VCaP (cell line): ENCODE data around the gene PHF24.

Source experiments
- H3K27ac ChIP-seq: fragments of 450-650 bp; 2 replicates; pipeline ENCODE4 v1.5.1; 2017
- CTCF ChIP-seq: fragments of 450-650 bp; conservative IDR thresholded peaks from 2 replicates; pipeline ENCODE4 v1.5.1; 2017; ENCODE audit warnings: mild to moderate bottlenecking, moderate library complexity

Gene PHF24

GRCh38 chr9:34956648-34957047, 1.4 kb upstream of the PHF24 start:
- H3K27ac ChIP-seq, result no peak overlapping the region
- TF ChIP-seq CTCF, result no peak

GRCh38 chr9:34958411-34958982, 412 bp downstream of the PHF24 start:
- 0 out of 2 replicates have a peak, but pooled peaks have one; percentile 18 for TF ChIP-seq CTCF
- H3K27ac ChIP-seq, result no peak overlapping the region; the same call in 1 of the 2 replicates

DNA sequence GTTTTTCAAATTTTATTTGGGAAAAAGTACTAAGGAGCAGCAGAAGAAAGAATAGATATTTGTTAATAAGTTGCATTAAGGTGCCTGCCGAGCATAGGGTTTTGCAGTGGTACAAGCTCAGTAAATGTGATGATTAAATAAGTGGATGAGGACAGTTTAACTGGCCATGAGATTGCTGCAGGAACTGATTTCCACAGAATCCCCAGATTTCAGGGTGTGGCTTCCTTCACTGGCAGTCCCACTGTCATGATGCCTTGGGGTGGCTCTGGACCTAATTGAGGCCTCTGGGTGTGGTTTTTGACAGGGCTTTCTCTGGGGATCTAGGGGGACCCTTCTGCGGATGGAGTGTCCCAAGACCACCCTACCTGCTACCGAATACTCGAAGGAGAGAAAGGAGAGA, 1.4 kb downstream of the PHF24 start:
- no peak overlapping the region for H3K27ac ChIP-seq
- TF ChIP-seq CTCF, result no peak

DNA sequence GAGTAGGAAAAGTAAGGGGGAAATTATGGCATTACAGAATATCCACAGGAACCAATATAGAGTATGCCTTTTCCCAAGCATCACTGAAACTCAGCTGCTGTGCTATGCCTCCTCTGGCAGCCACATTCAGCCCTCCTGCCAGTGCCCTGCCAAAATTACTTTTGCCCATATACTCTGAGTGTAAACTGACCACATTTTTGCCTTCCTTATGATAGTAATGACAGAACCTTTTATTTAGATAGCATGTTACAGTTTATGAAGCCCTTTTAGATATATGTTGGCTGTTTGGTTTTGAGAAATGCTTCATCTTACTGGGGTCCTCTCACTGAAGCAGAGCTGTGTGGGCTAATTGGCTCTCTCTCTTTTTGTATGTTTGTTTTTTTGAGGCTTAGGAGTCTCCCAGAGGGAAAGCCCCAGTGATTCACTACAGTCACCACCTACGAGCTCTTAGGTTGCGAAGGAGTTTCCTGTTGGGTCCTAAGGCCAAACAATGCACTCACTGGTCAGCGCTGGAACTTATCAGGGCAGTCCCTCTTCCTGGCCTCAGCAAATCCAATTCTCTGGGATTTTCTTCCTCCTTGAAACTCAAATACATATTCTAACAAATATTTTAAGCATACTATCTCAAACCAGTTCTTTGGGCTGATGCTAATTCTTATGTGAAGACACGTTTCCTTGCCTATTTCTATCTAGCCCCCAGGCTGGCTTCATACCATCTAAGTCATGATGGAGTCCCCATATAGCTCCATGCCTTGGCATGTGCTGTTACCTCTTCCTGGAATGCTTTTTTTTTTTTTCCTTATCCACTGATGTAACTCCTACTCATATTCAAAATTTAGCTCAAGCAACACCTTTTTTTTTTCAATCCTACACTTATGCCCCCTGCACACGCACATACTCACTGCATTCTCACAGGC, 3.7 kb downstream of the PHF24 start:
- H3K27ac ChIP-seq, result no peak overlapping the region
- no peak for TF ChIP-seq CTCF

- TF ChIP-seq CTCF, result no peak
- H3K27ac ChIP-seq, result no peak overlapping the region
Observed at GRCh38 chr9:34962546-34962945, 4.5 kb downstream of the PHF24 start.

- TF ChIP-seq CTCF, result no peak
- H3K27ac ChIP-seq, result no peak overlapping the region
Observed at GRCh38 chr9:34963552-34963951, 5.5 kb downstream of the PHF24 start.

DNA sequence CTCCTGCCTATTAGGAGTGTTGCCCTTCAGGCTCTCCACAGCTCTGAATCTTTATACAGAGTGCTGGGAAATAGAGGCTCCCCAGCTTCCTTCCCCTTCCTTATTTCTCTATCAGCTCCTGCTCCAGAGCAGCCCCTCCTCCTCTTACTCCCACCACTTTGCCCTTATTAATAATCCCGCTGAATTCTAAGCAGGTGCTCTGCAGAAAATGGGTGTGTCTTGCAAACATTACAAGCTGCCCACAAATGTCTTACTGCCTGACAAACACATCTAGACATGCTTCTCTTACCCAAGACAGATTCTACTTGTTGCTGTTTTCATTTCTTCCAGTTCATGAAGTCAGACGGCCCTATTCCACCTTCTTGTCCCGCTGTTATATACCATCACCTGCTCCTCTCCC, 6.4 kb downstream of the PHF24 start:
- H3K27ac ChIP-seq, result no peak overlapping the region
- no peak for TF ChIP-seq CTCF
